Calu3 (cell line): Measurements from ENCODE around the gene TOR1AIP1. TPM values are rescaled to one million over a fixed set of nuclear protein-coding genes. Genes with fewer than 3 reads are reported as not detected.
A peak's percentile ranks its signal among the peaks of the same experiment; 100 is the strongest.

Experiments used
- BruUV-seq: library from RNA; stranded (reverse); fragments of 400-500 nt; replicated peaks from 2 replicates; lab custom pipeline; 2021; lab: Mats Ljungman, UMichigan
- CTCF ChIA-PET: fragments of 300-600 bp; sonication (Branson Sonifier 250); formaldehyde crosslinking; loops from one replicate; lab custom pipeline; 2022; ENCODE audit warnings: antibody characterized with exemption; lab: Charles Lee
- DNase-seq: peaks from one replicate; pipeline ENCODE4 v3.0.0; 2022
- H3K27ac Mint-ChIP-seq: one replicate; pipeline ENCODE4 v1.8.0; 2022; ENCODE audit warnings: mixed read lengths; ENCODE audit not compliant: unreplicated experiment
- H3K27me3 Mint-ChIP-seq: one replicate; pipeline ENCODE4 v1.8.0; 2022; ENCODE audit warnings: mixed read lengths; ENCODE audit not compliant: unreplicated experiment
- H3K36me3 Mint-ChIP-seq: one replicate; pipeline ENCODE4 v1.8.0; 2022; ENCODE audit warnings: mild to moderate bottlenecking, moderate library complexity, mixed read lengths; ENCODE audit not compliant: insufficient read depth, unreplicated experiment
- H3K4me1 Mint-ChIP-seq: one replicate; pipeline ENCODE4 v1.8.0; 2022; ENCODE audit warnings: mild to moderate bottlenecking, low read depth, mixed read lengths; ENCODE audit not compliant: unreplicated experiment
- H3K4me3 Mint-ChIP-seq: one replicate; pipeline ENCODE4 v1.8.0; 2022; ENCODE audit warnings: mild to moderate bottlenecking, low read depth, moderate library complexity, mixed read lengths; ENCODE audit not compliant: unreplicated experiment
- H3K9me3 Mint-ChIP-seq: one replicate; pipeline ENCODE4 v1.8.0; 2022; ENCODE audit warnings: low read depth, mixed read lengths; ENCODE audit not compliant: unreplicated experiment
- CTCF ChIP-seq: fragments of 200-600 bp; IDR thresholded peaks from one replicate; pipeline ENCODE4 v1.8.0; 2022; ENCODE audit warnings: antibody characterized with exemption; ENCODE audit not compliant: unreplicated experiment
- intact Hi-C: fragments of 100-400 bp; cut with micrococcal nuclease; formaldehyde crosslinking; loops from one replicate; pipeline ENCODE4 v1.10.0; 2022; ENCODE audit not compliant: unreplicated experiment
- total RNA-seq: library from RNA; stranded (reverse); gene quantifications from 2 replicates; pipeline ENCODE4 v1.2.3, GENCODE V29; 2022

TOR1AIP1 gene
- total RNA-seq, 1 experiment from 2014 or later: 46.7 TPM

- TF ChIP-seq CTCF: no peak
- Mint-ChIP-seq H3K9me3 (no peaks in the 10 kb centered on the region), H3K36me3 (peaks cover 34% of the 10 kb centered on the region), H3K4me1 (peaks cover 68% of the 10 kb centered on the region), H3K27ac (peak overlapping the region; percentile 95), H3K4me3 (peak overlapping the region; percentile 79), H3K27me3 (no peaks in the 10 kb centered on the region)
- intact Hi-C loops: loop anchor here (2.0 kb wide), 1 partner anchor 280 kb away; no protein-coding TSS in a partner anchor
- DNase-seq: peak; percentile 47
- CTCF ChIA-PET: interaction anchor here (0.9 to 1.1 kb wide), 3 partner anchors 9 to 170 kb away, joined by 3 to 9 read pairs (median 3); no protein-coding TSS in a partner anchor
- no TSS peak for BruUV-seq
Observed at GRCh38 chr1:179876300-179876715, 5.8 kb upstream of the TOR1AIP1 start.

- Mint-ChIP-seq H3K4me3 (peak within 1 kb of the TSS; percentile 79), H3K27ac (peak within 1 kb of the TSS; percentile 95), H3K27me3 (no peaks in the 10 kb centered on the region), H3K36me3 (peaks cover 48% of the 10 kb centered on the region), H3K4me1 (peaks cover 58% of the 10 kb centered on the region), H3K9me3 (no peaks in the 10 kb centered on the region)
- peak; percentile 92 for DNase-seq
- no peak for TF ChIP-seq CTCF
- intact Hi-C loops: loop anchor here (2.0 kb wide), 1 partner anchor 279 kb away; no protein-coding TSS in a partner anchor
- no TSS peak for BruUV-seq
- CTCF ChIA-PET: no interaction called here
Observed at GRCh38 chr1:179877586-179878265, 4.4 kb upstream of the TOR1AIP1 start, which contains the start of gene TOR1AIP2. Gene TOR1AIP2 (minus strand): TSS chr1:179877803. CDS start chr1:179852665, 25,138 bp downstream.

- intact Hi-C loops: no loop called here
- H3K4me1 Mint-ChIP-seq: peaks cover 49% of the 10 kb centered on the region
Observed at GRCh38 chr1:179879797-179880196, 2.3 kb upstream of the TOR1AIP1 start.

More at GRCh38 chr1:179879797-179880196, 2.3 kb upstream of the TOR1AIP1 start:
- CTCF ChIA-PET: no interaction called here
- peaks cover 66% of the 10 kb centered on the region for H3K36me3 Mint-ChIP-seq
- no peaks in the 10 kb centered on the region for H3K9me3 Mint-ChIP-seq
- no peak for TF ChIP-seq CTCF
- no peak overlapping the region for H3K4me3 Mint-ChIP-seq
- no peaks in the 10 kb centered on the region for H3K27me3 Mint-ChIP-seq
- BruUV-seq: no TSS peak
- DNase-seq: no peak
- no peak overlapping the region for H3K27ac Mint-ChIP-seq
